Endothelial cell of umbilical vein (primary cell): ENCODE results near the gene HCFC1. TPM values are rescaled to one million over a fixed set of nuclear protein-coding genes. Genes with fewer than 3 reads are reported as not detected.

ENCODE experiments used
- BruUV-seq: library from RNA; stranded (reverse); fragments of 400-500 nt; replicated peaks from 2 replicates; lab custom pipeline; 2021; lab: Mats Ljungman, UMichigan
- CTCF ChIA-PET: fragments of 300-600, 350-600 bp; sonication (Branson Sonifier 250); formaldehyde crosslinking; loops from one replicate; lab custom pipeline; 2021; ENCODE audit warnings: antibody characterized with exemption, inconsistent platforms; lab: Charles Lee
- POLR2A ChIA-PET: fragments of 300-600, 350-600 bp; sonication (Branson Sonifier 250); formaldehyde crosslinking; loops from one replicate; lab custom pipeline; 2021; ENCODE audit warnings: antibody characterized with exemption, inconsistent platforms; lab: Charles Lee
- DNase-seq: peaks from one replicate; pipeline ENCODE4 v3.0.0-alpha.2; 2011; ENCODE audit warnings: low read depth, low spot score
- FAIRE-seq: peaks from 2 replicates; lab custom pipeline; 2011; peaks lifted over from hg19 to GRCh38; lab: Jason Lieb, UNC
- H2AFZ ChIP-seq: 2 replicates; pipeline ENCODE4 v1.6.0; 2012; ENCODE audit warnings: low read depth, low read length, control low read depth, inconsistent platforms
- H3K27ac ChIP-seq: 2 replicates; pipeline ENCODE4 v1.5.1; 2011; ENCODE audit warnings: low read depth, mild to moderate bottlenecking, control low read depth, low read length, moderate library complexity; ENCODE audit not compliant: insufficient read depth
- H3K27me3 ChIP-seq, 2 experiments: 2 replicates each; pipeline versions ENCODE4 v1.6.0 to v1.6.1; 2011; ENCODE audit warnings: low read length in 2 of 2, mixed read lengths in 1 of 2; ENCODE audit not compliant: control insufficient read depth in 2 of 2, insufficient read depth in 2 of 2
- H3K36me3 ChIP-seq, 2 experiments: 2 replicates in 1 of 2; 3 replicates in 1 of 2; pipeline ENCODE4 v1.5.1; 2011; ENCODE audit warnings: low read length in 2 of 2, mild to moderate bottlenecking in 1 of 2, moderate library complexity in 1 of 2; ENCODE audit not compliant: control insufficient read depth in 2 of 2, insufficient read depth in 2 of 2; ENCODE audit errors: extremely low read depth in 1 of 2
- H3K4me1 ChIP-seq: 3 replicates; pipeline ENCODE4 v1.5.1; 2011; ENCODE audit warnings: mild to moderate bottlenecking, low read length; ENCODE audit not compliant: control insufficient read depth, insufficient read depth; ENCODE audit errors: extremely low read depth
- H3K4me2 ChIP-seq: 2 replicates; pipeline ENCODE4 v1.6.1; 2011; ENCODE audit warnings: low read length, control low read depth, mixed read lengths; ENCODE audit not compliant: insufficient read depth
- H3K4me3 ChIP-seq, 3 experiments: fragments of 200-600 bp in 1 of 3; sonication (generic), shearing (Covaris generic) in 1 of 3; replicated peaks in 1 of 3; 2 replicates each; pipeline ENCODE4 v1.5.1; 2011 to 2016; ENCODE audit warnings: control low read depth in 3 of 3, low read length in 3 of 3, mild to moderate bottlenecking in 2 of 3, inconsistent platforms in 1 of 3, low read depth in 1 of 3, moderate library complexity in 1 of 3; ENCODE audit not compliant: insufficient read depth in 1 of 3
- H3K79me2 ChIP-seq: 2 replicates; pipeline ENCODE4 v1.6.0; 2012; ENCODE audit warnings: low read length, inconsistent platforms; ENCODE audit not compliant: control insufficient read depth, insufficient read depth
- H3K9ac ChIP-seq: replicated peaks from 2 replicates; pipeline ENCODE3; 2011; ENCODE audit warnings: low read length, control low read depth; ENCODE audit not compliant: insufficient read depth; ENCODE audit errors: extremely low read depth
- H3K9me1 ChIP-seq: replicated peaks from 3 replicates; pipeline ENCODE4 v1.6.0; 2011; ENCODE audit warnings: mild to moderate bottlenecking, low read length; ENCODE audit not compliant: control insufficient read depth, insufficient read depth; ENCODE audit errors: extremely low read depth
- H3K9me3 ChIP-seq: replicated peaks from 2 replicates; pipeline ENCODE4 v1.5.1; 2012; ENCODE audit warnings: low read length, inconsistent platforms; ENCODE audit not compliant: control insufficient read depth, insufficient read depth
- H4K20me1 ChIP-seq: replicated peaks from 2 replicates; pipeline ENCODE3; 2011; ENCODE audit warnings: mild to moderate bottlenecking, low read length; ENCODE audit not compliant: control insufficient read depth, insufficient read depth; ENCODE audit errors: extremely low read depth
- EZH2 ChIP-seq: IDR thresholded peaks from 2 replicates; pipeline ENCODE4 v1.6.1; 2012; ENCODE audit warnings: borderline replicate concordance, low read depth, mild to moderate bottlenecking, moderate library complexity, low read length, inconsistent platforms; ENCODE audit not compliant: severe bottlenecking
- JUN ChIP-seq: IDR thresholded peaks from 2 replicates; pipeline ENCODE4 v1.6.1; 2011; ENCODE audit warnings: borderline replicate concordance, low read depth; ENCODE audit not compliant: insufficient read length, insufficient read depth
- POLR2A ChIP-seq: IDR thresholded peaks from 2 replicates; pipeline ENCODE4 v1.6.1; 2012; ENCODE audit warnings: low read depth, mild to moderate bottlenecking, control low read depth, low read length
- POLR2AphosphoS5 ChIP-seq: IDR thresholded peaks from 2 replicates; pipeline ENCODE4 v1.6.1; 2012; ENCODE audit warnings: low read depth, mild to moderate bottlenecking, control low read depth, low read length, moderate library complexity; ENCODE audit not compliant: insufficient read depth
- dilution Hi-C: fragments of 300-500 bp; cut with MboI; formaldehyde crosslinking; loops from one replicate; pipeline ENCODE4 v1.15.0; 2019; ENCODE audit warnings: low sequenced_read_pairs; ENCODE audit not compliant: extremely low pct_ligation_motif_present
- intact Hi-C: fragments of 100-400 bp; cut with micrococcal nuclease; formaldehyde crosslinking; loops from one replicate; pipeline ENCODE4 v1.10.0; 2022
- polyA plus RNA-seq, 4 experiments: library from polyadenylated mRNA; depleted of rRNA in 3 of 4; stranded (reverse) in 3 of 4; unstranded in 1 of 4; fragments of >200 nt; gene quantifications; 2 replicates each; pipeline versions ENCODE4 v1.2.1 to v1.2.3, GENCODE V29; 2011 to 2012; ENCODE audit warnings: missing spikeins in 1 of 4
- total RNA-seq: library from RNA; stranded (reverse); gene quantifications from 2 replicates; pipeline ENCODE4 v1.2.3, GENCODE V29; 2021
- TF ChIP-seq, protein P1 (sequence below), 2 donors: IDR thresholded peaks; 1 replicate in 1 of 2; 2 replicates in 1 of 2; pipeline ENCODE4 v1.5.1; 2011; ENCODE audit warnings: low read length in 2 of 2, mild to moderate bottlenecking in 2 of 2, moderate library complexity in 2 of 2, control low read depth in 1 of 2, inconsistent platforms in 1 of 2, low read depth in 1 of 2; ENCODE audit not compliant: insufficient read depth in 1 of 2; ENCODE audit errors: extremely low read depth in 1 of 2

Gene HCFC1
- total and polyA plus RNA-seq, 2 donors (not counting 3 experiments of a cell fraction or from before 2014, with no cell fraction given): 15.9 to 85.9 TPM

GRCh38 chrX:153988493-153988892 lies 16.9 kb upstream of the HCFC1 start:
- no peaks in the 10 kb centered on the region for H3K36me3 ChIP-seq
- no peak overlapping the region for H2AFZ ChIP-seq
- intact Hi-C loops: no loop called here
- H3K4me3 ChIP-seq: no peak overlapping the region
- ChIA-PET POLR2A (no interaction called here), CTCF (interaction anchor here (0.6 kb wide), 1 partner anchor 72 kb away, joined by 3 read pairs; no protein-coding TSS in a partner anchor)
- FAIRE-seq (no peak), DNase-seq (no peak)
- TF ChIP-seq JUN (no peak), EZH2 (no peak), POLR2A (no peak), POLR2AphosphoS5 (no peak)
- TF ChIP-seq, protein P1, sequence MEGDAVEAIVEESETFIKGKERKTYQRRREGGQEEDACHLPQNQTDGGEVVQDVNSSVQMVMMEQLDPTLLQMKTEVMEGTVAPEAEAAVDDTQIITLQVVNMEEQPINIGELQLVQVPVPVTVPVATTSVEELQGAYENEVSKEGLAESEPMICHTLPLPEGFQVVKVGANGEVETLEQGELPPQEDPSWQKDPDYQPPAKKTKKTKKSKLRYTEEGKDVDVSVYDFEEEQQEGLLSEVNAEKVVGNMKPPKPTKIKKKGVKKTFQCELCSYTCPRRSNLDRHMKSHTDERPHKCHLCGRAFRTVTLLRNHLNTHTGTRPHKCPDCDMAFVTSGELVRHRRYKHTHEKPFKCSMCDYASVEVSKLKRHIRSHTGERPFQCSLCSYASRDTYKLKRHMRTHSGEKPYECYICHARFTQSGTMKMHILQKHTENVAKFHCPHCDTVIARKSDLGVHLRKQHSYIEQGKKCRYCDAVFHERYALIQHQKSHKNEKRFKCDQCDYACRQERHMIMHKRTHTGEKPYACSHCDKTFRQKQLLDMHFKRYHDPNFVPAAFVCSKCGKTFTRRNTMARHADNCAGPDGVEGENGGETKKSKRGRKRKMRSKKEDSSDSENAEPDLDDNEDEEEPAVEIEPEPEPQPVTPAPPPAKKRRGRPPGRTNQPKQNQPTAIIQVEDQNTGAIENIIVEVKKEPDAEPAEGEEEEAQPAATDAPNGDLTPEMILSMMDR (IDR thresholded peaks at IDR 0.05; ENCODE audit: extremely low read depth in 1 of 2, insufficient read depth in 1 of 2, low read depth in 1 of 2, low read length in 2 of 2): no peak
- H3K4me1 ChIP-seq: peaks cover 10% of the 10 kb centered on the region
- dilution Hi-C loops: no loop called here
- H3K27me3 ChIP-seq: no peaks in the 10 kb centered on the region
- no peak overlapping the region for H3K9ac ChIP-seq
- no TSS peak for BruUV-seq
- no peak overlapping the region for H3K4me2 ChIP-seq
- no peaks in the 10 kb centered on the region for H3K9me1 ChIP-seq
- no peak overlapping the region for H3K27ac ChIP-seq
- H3K79me2 ChIP-seq: no peaks in the 10 kb centered on the region
- H4K20me1 ChIP-seq: no peaks in the 10 kb centered on the region
- H3K9me3 ChIP-seq: no peaks in the 10 kb centered on the region
